ENCODE results near the gene PARD6G.

DNA sequence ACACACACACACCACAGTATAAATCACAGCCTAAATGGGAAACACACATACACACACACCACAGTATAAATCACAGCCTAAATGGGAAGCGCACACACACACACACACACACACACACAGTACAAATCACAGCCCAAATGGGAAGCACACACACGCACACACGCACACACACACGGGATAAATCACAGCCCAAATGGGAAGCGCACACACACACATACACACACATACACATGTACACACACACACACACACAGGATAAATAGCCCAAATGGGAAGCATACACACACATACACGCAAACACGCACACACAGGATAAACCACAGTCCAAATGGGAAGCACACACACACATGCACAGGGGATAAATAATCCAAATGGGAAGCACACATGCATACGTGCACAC is 70.2 kb downstream of the PARD6G start:
- TF ChIP-seq POLR2A (IDR thresholded peaks at IDR 0.05) (no peak), EP300 (IDR thresholded peaks at IDR 0.05) (no peak)
- TF ChIP-seq, protein P1, sequence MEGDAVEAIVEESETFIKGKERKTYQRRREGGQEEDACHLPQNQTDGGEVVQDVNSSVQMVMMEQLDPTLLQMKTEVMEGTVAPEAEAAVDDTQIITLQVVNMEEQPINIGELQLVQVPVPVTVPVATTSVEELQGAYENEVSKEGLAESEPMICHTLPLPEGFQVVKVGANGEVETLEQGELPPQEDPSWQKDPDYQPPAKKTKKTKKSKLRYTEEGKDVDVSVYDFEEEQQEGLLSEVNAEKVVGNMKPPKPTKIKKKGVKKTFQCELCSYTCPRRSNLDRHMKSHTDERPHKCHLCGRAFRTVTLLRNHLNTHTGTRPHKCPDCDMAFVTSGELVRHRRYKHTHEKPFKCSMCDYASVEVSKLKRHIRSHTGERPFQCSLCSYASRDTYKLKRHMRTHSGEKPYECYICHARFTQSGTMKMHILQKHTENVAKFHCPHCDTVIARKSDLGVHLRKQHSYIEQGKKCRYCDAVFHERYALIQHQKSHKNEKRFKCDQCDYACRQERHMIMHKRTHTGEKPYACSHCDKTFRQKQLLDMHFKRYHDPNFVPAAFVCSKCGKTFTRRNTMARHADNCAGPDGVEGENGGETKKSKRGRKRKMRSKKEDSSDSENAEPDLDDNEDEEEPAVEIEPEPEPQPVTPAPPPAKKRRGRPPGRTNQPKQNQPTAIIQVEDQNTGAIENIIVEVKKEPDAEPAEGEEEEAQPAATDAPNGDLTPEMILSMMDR (IDR thresholded peaks at IDR 0.05): no peak
